SK-N-SH (cell line): ENCODE measurements around the gene RALA. TPM values are rescaled to one million over a fixed set of nuclear protein-coding genes. Genes with fewer than 3 reads are reported as not detected.
A peak's percentile ranks its signal among the peaks of the same experiment; 100 is the strongest.

Source experiments
- CTCF ChIA-PET: fragments of 300-600, 350-600 bp; formaldehyde crosslinking; extraction: SDS; loops from one replicate; lab custom pipeline; 2021; lab: Yijun Ruan, JAX
- POLR2A ChIA-PET: fragments of 350-600 bp; sonication (Branson Sonifier 250); formaldehyde crosslinking; extraction: SDS; loops from one replicate; lab custom pipeline; 2020; ENCODE audit warnings: antibody characterized with exemption, inconsistent platforms; lab: Yijun Ruan, JAX
- DNase-seq: peaks from one replicate; pipeline ENCODE4 v3.0.0; 2012
- H2AFZ ChIP-seq: fragments of 200-600 bp; sonication (generic); 2 replicates; pipeline ENCODE4 v1.8.1; 2016; ENCODE audit warnings: antibody characterized with exemption, mild to moderate bottlenecking, low read depth
- H3F3A ChIP-seq: fragments of 200-600 bp; sonication (generic); replicated peaks from 2 replicates; pipeline ENCODE3; 2016; ENCODE audit warnings: antibody characterized with exemption, mild to moderate bottlenecking; ENCODE audit not compliant: insufficient read depth
- H3K27ac ChIP-seq, 2 experiments: fragments of 200-500 bp in 1 of 2; fragments of 200-600 bp in 1 of 2; sonication (Bioruptor generic) in 1 of 2; sonication (generic), shearing (Covaris generic) in 1 of 2; 2 replicates each; pipeline versions ENCODE4 v1.5.1 to v1.6.1; 2014 to 2016; ENCODE audit warnings: low read depth in 2 of 2, inconsistent platforms in 1 of 2, low read length in 1 of 2, mild to moderate bottlenecking in 1 of 2, mixed read lengths in 1 of 2
- H3K27me3 ChIP-seq: fragments of 200-600 bp; sonication (generic), shearing (Covaris generic); 2 replicates; pipeline ENCODE4 v1.6.1; 2016; ENCODE audit warnings: mixed run types; ENCODE audit not compliant: insufficient read depth
- H3K36me3 ChIP-seq, 2 experiments: fragments of 200-500 bp in 1 of 2; fragments of 200-600 bp in 1 of 2; sonication (Bioruptor generic) in 1 of 2; sonication (generic) in 1 of 2; replicated peaks in 1 of 2; 2 replicates each; pipeline versions ENCODE3 to v1.5.1; 2014 to 2016; ENCODE audit warnings: low read length in 1 of 2, mild to moderate bottlenecking in 1 of 2; ENCODE audit not compliant: insufficient read depth in 2 of 2, control insufficient read depth in 1 of 2
- H3K4me1 ChIP-seq, 2 experiments: fragments of 200-500 bp in 1 of 2; fragments of 200-600 bp in 1 of 2; sonication (Bioruptor generic) in 1 of 2; sonication (generic), shearing (Covaris generic) in 1 of 2; 2 replicates each; pipeline versions ENCODE4 v1.5.1 to v1.6.1; 2014 to 2016; ENCODE audit warnings: low read depth in 1 of 2, low read length in 1 of 2, mixed run types in 1 of 2; ENCODE audit not compliant: insufficient read depth in 2 of 2, control insufficient read depth in 1 of 2
- H3K4me2 ChIP-seq: fragments of 200-600 bp; sonication (generic), shearing (Covaris generic); 2 replicates; pipeline ENCODE4 v1.6.1; 2017; ENCODE audit warnings: mixed run types
- H3K4me3 ChIP-seq, 2 experiments: fragments of 200-500 bp in 1 of 2; fragments of 200-600 bp in 1 of 2; sonication (Bioruptor generic) in 1 of 2; sonication (generic), shearing (Covaris generic) in 1 of 2; 2 replicates each; pipeline versions ENCODE4 v1.5.1 to v1.8.1; 2014 to 2016; ENCODE audit warnings: low read depth in 2 of 2, inconsistent platforms in 1 of 2, low read length in 1 of 2, mild to moderate bottlenecking in 1 of 2, mixed read lengths in 1 of 2, moderate library complexity in 1 of 2
- H3K79me2 ChIP-seq: fragments of 200-600 bp; sonication (generic); 2 replicates; pipeline ENCODE4 v1.8.1; 2017; ENCODE audit warnings: mild to moderate bottlenecking; ENCODE audit not compliant: insufficient read depth
- H3K9ac ChIP-seq: fragments of 200-600 bp; sonication (generic); 2 replicates; pipeline ENCODE4 v1.6.1; 2017; ENCODE audit warnings: mixed run types
- H3K9me2 ChIP-seq: fragments of 200-600 bp; sonication (generic); 2 replicates; pipeline ENCODE4 v1.6.1; 2017; ENCODE audit warnings: mixed run types
- H3K9me3 ChIP-seq: fragments of 200-600 bp; sonication (generic); 2 replicates; pipeline ENCODE4 v1.6.1; 2017; ENCODE audit warnings: mixed run types, mild to moderate bottlenecking, moderate library complexity
- H4K20me1 ChIP-seq: fragments of 200-600 bp; sonication (generic); 2 replicates; pipeline ENCODE4 v1.6.1; 2017; ENCODE audit warnings: mild to moderate bottlenecking, mixed run types; ENCODE audit not compliant: insufficient read depth
- CHD2 ChIP-seq: fragments of 150-350 bp; IDR thresholded peaks from 2 replicates; pipeline ENCODE4 v1.6.1; 2018; ENCODE audit warnings: low read length; ENCODE audit not compliant: partially characterized antibody
- ELF1 ChIP-seq: IDR thresholded peaks from 2 replicates; pipeline ENCODE4 v1.4.0; 2012
- EP300 ChIP-seq, 2 experiments: IDR thresholded peaks; 2 replicates each; pipeline versions ENCODE4 v1.4.0 to v1.6.1; 2012; ENCODE audit warnings: borderline replicate concordance in 1 of 2, low read depth in 1 of 2, low read length in 1 of 2
- EZH2phosphoT487 ChIP-seq: fragments of 200-600 bp; sonication (generic); IDR thresholded peaks from 2 replicates; pipeline ENCODE4 v1.6.1; 2017; ENCODE audit warnings: low read depth, mixed run types, mild to moderate bottlenecking, antibody characterized with exemption, moderate library complexity, borderline replicate concordance
- FOSL2 ChIP-seq: IDR thresholded peaks from 2 replicates; pipeline ENCODE4 v1.4.0; 2012; ENCODE audit warnings: low read depth, mild to moderate bottlenecking, moderate library complexity, borderline replicate concordance
- FOXJ3 ChIP-seq: sonication (generic); formaldehyde crosslinking; IDR thresholded peaks from 2 replicates; pipeline ENCODE4 v1.5.1; 2020; ENCODE audit warnings: mild to moderate bottlenecking, missing genetic modification reagents
- FOXM1 ChIP-seq: IDR thresholded peaks from 2 replicates; pipeline ENCODE4 v1.4.0; 2012; ENCODE audit warnings: low read depth, mild to moderate bottlenecking
- GABPA ChIP-seq: IDR thresholded peaks from 2 replicates; pipeline ENCODE4 v1.4.0; 2012; ENCODE audit warnings: low read depth, mild to moderate bottlenecking
- GATA2 ChIP-seq: sonication (generic); formaldehyde crosslinking; IDR thresholded peaks from 2 replicates; pipeline ENCODE4 v1.5.0; 2020; ENCODE audit warnings: mild to moderate bottlenecking, missing genetic modification reagents
- JUND ChIP-seq: IDR thresholded peaks from 2 replicates; pipeline ENCODE4 v1.4.0; 2012
- MXI1 ChIP-seq: IDR thresholded peaks from 2 replicates; pipeline ENCODE4 v1.6.1; 2012; ENCODE audit warnings: mild to moderate bottlenecking, low read depth, low read length, improper control_type of control experiment
- NFIC ChIP-seq: IDR thresholded peaks from 2 replicates; pipeline ENCODE4 v1.4.0; 2012; ENCODE audit warnings: borderline replicate concordance
- NRF1 ChIP-seq: IDR thresholded peaks from 2 replicates; pipeline ENCODE4 v1.6.1; 2012; ENCODE audit warnings: low read depth, mild to moderate bottlenecking, low read length
- POLR2AphosphoS5 ChIP-seq: IDR thresholded peaks from 2 replicates; pipeline ENCODE4 v1.6.1; 2012; ENCODE audit warnings: low read depth, low read length
- RFX5 ChIP-seq: IDR thresholded peaks from 2 replicates; pipeline ENCODE4 v1.6.1; 2012; ENCODE audit warnings: mild to moderate bottlenecking, improper control_type of control experiment, low read length
- RXRA ChIP-seq: IDR thresholded peaks from 2 replicates; pipeline ENCODE4 v1.4.0; 2012; ENCODE audit warnings: low read depth, mild to moderate bottlenecking, borderline replicate concordance
- SIN3A ChIP-seq: IDR thresholded peaks from 2 replicates; pipeline ENCODE4 v1.6.1; 2012; ENCODE audit warnings: low read depth, mild to moderate bottlenecking, low read length, moderate library complexity, borderline replicate concordance
- TCF12 ChIP-seq: IDR thresholded peaks from 2 replicates; pipeline ENCODE4 v1.4.0; 2012
- TEAD4 ChIP-seq: IDR thresholded peaks from 2 replicates; pipeline ENCODE4 v1.4.0; 2012; ENCODE audit warnings: mild to moderate bottlenecking, borderline replicate concordance; ENCODE audit not compliant: insufficient read depth
- YY1 ChIP-seq: IDR thresholded peaks from 2 replicates; pipeline ENCODE4 v1.4.0; 2012; ENCODE audit warnings: low read depth, mild to moderate bottlenecking
- WGBS: methylation state at CpG from one replicate; pipeline ENCODE4 v1.1.6; 2017; ENCODE audit warnings: low lambda C conversion rate; 5-methylcytosine and 5-hydroxymethylcytosine counted together
- polyA plus RNA-seq, 3 experiments: library from polyadenylated mRNA; depleted of rRNA; stranded (reverse); fragments of >200 nt; gene quantifications; 2 replicates each; pipeline ENCODE4 v1.2.3, GENCODE V29; 2012
- TF ChIP-seq, protein P1 (sequence below): IDR thresholded peaks from 2 replicates; pipeline ENCODE4 v1.4.0; 2012; ENCODE audit warnings: low read depth
- TF ChIP-seq, protein P2 (sequence below): fragments of 200-600 bp; sonication (generic); IDR thresholded peaks from 2 replicates; pipeline ENCODE4 v1.6.1; 2017; ENCODE audit warnings: antibody characterized with exemption, mild to moderate bottlenecking, moderate library complexity
- TF ChIP-seq, protein P3 (sequence below): fragments of 150-350 bp; IDR thresholded peaks from 2 replicates; pipeline ENCODE4 v1.6.1; 2017; ENCODE audit warnings: antibody characterized with exemption, low read length, low read depth, borderline replicate concordance
- TF ChIP-seq, protein P4 (sequence below): IDR thresholded peaks from 2 replicates; pipeline ENCODE4 v1.6.1; 2012; ENCODE audit warnings: mild to moderate bottlenecking, low read depth, low read length, moderate library complexity
- TF ChIP-seq, protein P5 (sequence below): fragments of 150-350 bp; IDR thresholded peaks from 2 replicates; pipeline ENCODE4 v1.6.1; 2016; ENCODE audit warnings: mild to moderate bottlenecking, low read depth, low read length
- TF ChIP-seq, protein P6 (sequence below): IDR thresholded peaks from 2 replicates; pipeline ENCODE4; 2012

Gene RALA
- polyA plus RNA-seq, 1 of the 3 experiments (the other 2 are of a cell fraction): 29.0 TPM

DNA sequence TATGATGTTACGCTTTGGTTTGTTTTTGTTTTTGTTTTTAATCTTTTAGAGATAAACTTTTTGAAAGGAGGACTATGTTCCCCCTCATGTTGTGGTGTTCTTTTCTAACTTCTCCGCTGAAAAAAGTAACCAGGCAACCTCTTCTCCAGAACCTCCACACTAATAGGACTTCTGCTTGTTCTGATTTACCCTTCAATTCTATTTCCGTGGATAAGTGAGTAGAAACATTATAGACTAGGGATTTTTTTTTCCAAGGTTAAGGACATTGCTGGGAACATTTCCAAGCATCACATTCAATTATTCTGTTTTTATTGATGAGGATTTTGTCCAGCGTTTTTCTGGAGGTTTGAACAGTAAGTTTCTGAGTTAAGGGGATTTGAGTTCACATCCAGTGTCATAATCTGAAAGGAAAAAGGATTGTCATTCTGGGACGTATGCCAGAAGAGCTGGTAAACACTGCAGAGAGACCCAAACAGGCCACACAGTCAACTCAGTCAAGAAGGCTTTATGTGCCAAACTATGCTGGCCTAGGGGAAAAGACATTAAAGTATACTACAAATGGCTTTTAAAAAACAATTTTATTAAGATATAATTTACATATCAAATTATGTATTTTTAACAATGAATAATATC, 28.3 kb upstream of the RALA start:
- H3K4me2 ChIP-seq: no peak overlapping the region
- ChIA-PET POLR2A (no interaction called here), CTCF (interaction anchor here (1.7 to 8.0 kb wide), 3 partner anchors 14 to 152 kb away, joined by 3 to 59 read pairs (median 5); no protein-coding TSS in a partner anchor)
- TF ChIP-seq, protein P1, sequence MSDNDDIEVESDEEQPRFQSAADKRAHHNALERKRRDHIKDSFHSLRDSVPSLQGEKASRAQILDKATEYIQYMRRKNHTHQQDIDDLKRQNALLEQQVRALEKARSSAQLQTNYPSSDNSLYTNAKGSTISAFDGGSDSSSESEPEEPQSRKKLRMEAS: no peak
- TF ChIP-seq GATA2 (CRISPR knock-in tag): no peak
- no peak for TF ChIP-seq RFX5
- TF ChIP-seq NFIC: no peak; the same call in 1 of the 2 replicates
- TF ChIP-seq, protein P2, sequence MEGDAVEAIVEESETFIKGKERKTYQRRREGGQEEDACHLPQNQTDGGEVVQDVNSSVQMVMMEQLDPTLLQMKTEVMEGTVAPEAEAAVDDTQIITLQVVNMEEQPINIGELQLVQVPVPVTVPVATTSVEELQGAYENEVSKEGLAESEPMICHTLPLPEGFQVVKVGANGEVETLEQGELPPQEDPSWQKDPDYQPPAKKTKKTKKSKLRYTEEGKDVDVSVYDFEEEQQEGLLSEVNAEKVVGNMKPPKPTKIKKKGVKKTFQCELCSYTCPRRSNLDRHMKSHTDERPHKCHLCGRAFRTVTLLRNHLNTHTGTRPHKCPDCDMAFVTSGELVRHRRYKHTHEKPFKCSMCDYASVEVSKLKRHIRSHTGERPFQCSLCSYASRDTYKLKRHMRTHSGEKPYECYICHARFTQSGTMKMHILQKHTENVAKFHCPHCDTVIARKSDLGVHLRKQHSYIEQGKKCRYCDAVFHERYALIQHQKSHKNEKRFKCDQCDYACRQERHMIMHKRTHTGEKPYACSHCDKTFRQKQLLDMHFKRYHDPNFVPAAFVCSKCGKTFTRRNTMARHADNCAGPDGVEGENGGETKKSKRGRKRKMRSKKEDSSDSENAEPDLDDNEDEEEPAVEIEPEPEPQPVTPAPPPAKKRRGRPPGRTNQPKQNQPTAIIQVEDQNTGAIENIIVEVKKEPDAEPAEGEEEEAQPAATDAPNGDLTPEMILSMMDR: no peak
- TF ChIP-seq, protein P3, sequence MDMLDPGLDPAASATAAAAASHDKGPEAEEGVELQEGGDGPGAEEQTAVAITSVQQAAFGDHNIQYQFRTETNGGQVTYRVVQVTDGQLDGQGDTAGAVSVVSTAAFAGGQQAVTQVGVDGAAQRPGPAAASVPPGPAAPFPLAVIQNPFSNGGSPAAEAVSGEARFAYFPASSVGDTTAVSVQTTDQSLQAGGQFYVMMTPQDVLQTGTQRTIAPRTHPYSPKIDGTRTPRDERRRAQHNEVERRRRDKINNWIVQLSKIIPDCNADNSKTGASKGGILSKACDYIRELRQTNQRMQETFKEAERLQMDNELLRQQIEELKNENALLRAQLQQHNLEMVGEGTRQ: no peak
- no peak for TF ChIP-seq CHD2
- TF ChIP-seq, protein P4, sequence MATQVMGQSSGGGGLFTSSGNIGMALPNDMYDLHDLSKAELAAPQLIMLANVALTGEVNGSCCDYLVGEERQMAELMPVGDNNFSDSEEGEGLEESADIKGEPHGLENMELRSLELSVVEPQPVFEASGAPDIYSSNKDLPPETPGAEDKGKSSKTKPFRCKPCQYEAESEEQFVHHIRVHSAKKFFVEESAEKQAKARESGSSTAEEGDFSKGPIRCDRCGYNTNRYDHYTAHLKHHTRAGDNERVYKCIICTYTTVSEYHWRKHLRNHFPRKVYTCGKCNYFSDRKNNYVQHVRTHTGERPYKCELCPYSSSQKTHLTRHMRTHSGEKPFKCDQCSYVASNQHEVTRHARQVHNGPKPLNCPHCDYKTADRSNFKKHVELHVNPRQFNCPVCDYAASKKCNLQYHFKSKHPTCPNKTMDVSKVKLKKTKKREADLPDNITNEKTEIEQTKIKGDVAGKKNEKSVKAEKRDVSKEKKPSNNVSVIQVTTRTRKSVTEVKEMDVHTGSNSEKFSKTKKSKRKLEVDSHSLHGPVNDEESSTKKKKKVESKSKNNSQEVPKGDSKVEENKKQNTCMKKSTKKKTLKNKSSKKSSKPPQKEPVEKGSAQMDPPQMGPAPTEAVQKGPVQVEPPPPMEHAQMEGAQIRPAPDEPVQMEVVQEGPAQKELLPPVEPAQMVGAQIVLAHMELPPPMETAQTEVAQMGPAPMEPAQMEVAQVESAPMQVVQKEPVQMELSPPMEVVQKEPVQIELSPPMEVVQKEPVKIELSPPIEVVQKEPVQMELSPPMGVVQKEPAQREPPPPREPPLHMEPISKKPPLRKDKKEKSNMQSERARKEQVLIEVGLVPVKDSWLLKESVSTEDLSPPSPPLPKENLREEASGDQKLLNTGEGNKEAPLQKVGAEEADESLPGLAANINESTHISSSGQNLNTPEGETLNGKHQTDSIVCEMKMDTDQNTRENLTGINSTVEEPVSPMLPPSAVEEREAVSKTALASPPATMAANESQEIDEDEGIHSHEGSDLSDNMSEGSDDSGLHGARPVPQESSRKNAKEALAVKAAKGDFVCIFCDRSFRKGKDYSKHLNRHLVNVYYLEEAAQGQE: no peak
- no peak for TF ChIP-seq GABPA
- TF ChIP-seq NRF1: no peak
- TF ChIP-seq RXRA: 0 out of 2 replicates have a peak, but pooled peaks have one; percentile 8
- no peak for TF ChIP-seq YY1
- no peak for TF ChIP-seq POLR2AphosphoS5
- TF ChIP-seq, protein P5, sequence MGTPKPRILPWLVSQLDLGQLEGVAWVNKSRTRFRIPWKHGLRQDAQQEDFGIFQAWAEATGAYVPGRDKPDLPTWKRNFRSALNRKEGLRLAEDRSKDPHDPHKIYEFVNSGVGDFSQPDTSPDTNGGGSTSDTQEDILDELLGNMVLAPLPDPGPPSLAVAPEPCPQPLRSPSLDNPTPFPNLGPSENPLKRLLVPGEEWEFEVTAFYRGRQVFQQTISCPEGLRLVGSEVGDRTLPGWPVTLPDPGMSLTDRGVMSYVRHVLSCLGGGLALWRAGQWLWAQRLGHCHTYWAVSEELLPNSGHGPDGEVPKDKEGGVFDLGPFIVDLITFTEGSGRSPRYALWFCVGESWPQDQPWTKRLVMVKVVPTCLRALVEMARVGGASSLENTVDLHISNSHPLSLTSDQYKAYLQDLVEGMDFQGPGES: no peak
- no peak for TF ChIP-seq SIN3A
- TF ChIP-seq TCF12: peak; percentile 22; the same call in 1 of the 2 replicates
- TF ChIP-seq FOXJ3 (CRISPR knock-in tag): no peak
- TF ChIP-seq FOXM1: no peak
- no peak for TF ChIP-seq TEAD4
- TF ChIP-seq, protein P6, sequence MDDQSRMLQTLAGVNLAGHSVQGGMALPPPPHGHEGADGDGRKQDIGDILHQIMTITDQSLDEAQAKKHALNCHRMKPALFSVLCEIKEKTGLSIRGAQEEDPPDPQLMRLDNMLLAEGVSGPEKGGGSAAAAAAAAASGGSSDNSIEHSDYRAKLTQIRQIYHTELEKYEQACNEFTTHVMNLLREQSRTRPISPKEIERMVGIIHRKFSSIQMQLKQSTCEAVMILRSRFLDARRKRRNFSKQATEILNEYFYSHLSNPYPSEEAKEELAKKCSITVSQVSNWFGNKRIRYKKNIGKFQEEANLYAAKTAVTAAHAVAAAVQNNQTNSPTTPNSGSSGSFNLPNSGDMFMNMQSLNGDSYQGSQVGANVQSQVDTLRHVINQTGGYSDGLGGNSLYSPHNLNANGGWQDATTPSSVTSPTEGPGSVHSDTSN: peak; percentile 85
- no peak for TF ChIP-seq EZH2phosphoT487
- TF ChIP-seq FOSL2: no peak
- no peak for TF ChIP-seq MXI1
- 0 out of 4 replicates have a peak, but pooled peaks of 1 of the 2 experiments have one; percentile 28 for TF ChIP-seq EP300 (IDR thresholded peaks at IDR 0.05; ENCODE audit: borderline replicate concordance in 1 of 2, low read depth in 1 of 2, low read length in 1 of 2)
- 0 out of 2 replicates have a peak, but pooled peaks have one; percentile 11 for TF ChIP-seq JUND
- TF ChIP-seq ELF1: no peak

More for the DNA sequence above, 28.3 kb upstream of the RALA start:
- no peak overlapping the region for H3K9ac ChIP-seq
- DNase-seq: no peak
- WGBS: 54% methylated on average over 5 of the region's 5 CpGs
- H3K9me2 ChIP-seq: no peaks in the 10 kb centered on the region
- H3K9me3 ChIP-seq: no peaks in the 10 kb centered on the region
- no peak overlapping the region for H3K4me3 ChIP-seq
- H3K4me1 ChIP-seq: no peaks in the 10 kb centered on the region
- H3F3A ChIP-seq: peaks cover 42% of the 10 kb centered on the region
- H2AFZ ChIP-seq: no peak overlapping the region
- no peaks in the 10 kb centered on the region for H3K36me3 ChIP-seq
- H4K20me1 ChIP-seq: no peaks in the 10 kb centered on the region
- no peaks in the 10 kb centered on the region for H3K27me3 ChIP-seq
- no peaks in the 10 kb centered on the region for H3K79me2 ChIP-seq
- H3K27ac ChIP-seq: peak overlapping the region; percentile 8 to 38; a peak in 2 of 4 replicates
